AG10803 (cell line): ENCODE measurements around the gene MBNL1.

Experiments used
- DNase-seq: peaks from one replicate; pipeline ENCODE4 v3.0.0; 2010; ENCODE audit warnings: low read depth
- H3K4me3 ChIP-seq: 2 replicates; pipeline ENCODE4 v1.5.1; 2011; ENCODE audit warnings: mild to moderate bottlenecking, low read length, control low read depth
- CTCF ChIP-seq: conservative IDR thresholded peaks from 2 replicates; pipeline ENCODE4 v1.5.1; 2011; ENCODE audit warnings: mild to moderate bottlenecking, low read length, control low read depth, inconsistent platforms

Gene MBNL1

GRCh38 chr3:152241142-152242017 is 27.3 kb upstream of the MBNL1 start:
- TF ChIP-seq CTCF: no peak
- H3K4me3 ChIP-seq: no peak overlapping the region
- no peak for DNase-seq

GRCh38 chr3:152243301-152243711 is 25.4 kb upstream of the MBNL1 start:
- H3K4me3 ChIP-seq: no peak overlapping the region
- no peak for DNase-seq
- no peak for TF ChIP-seq CTCF

GRCh38 chr3:152243721-152244516 is 24.8 kb upstream of the MBNL1 start:
- no peak overlapping the region for H3K4me3 ChIP-seq
- TF ChIP-seq CTCF: no peak
- no peak for DNase-seq

GRCh38 chr3:152244517-152244888 is 24.2 kb upstream of the MBNL1 start:
- no peak for TF ChIP-seq CTCF
- no peak for DNase-seq
- H3K4me3 ChIP-seq: no peak overlapping the region

- H3K4me3 ChIP-seq: no peak overlapping the region
- TF ChIP-seq CTCF: no peak
- DNase-seq: no peak
These were observed 23.1 kb upstream of the MBNL1 start for GRCh38 chr3:152245498-152246170.

- no peak for DNase-seq
- H3K4me3 ChIP-seq: no peak overlapping the region
- TF ChIP-seq CTCF: no peak
These were observed 16.8 kb upstream of the MBNL1 start for GRCh38 chr3:152251916-152252315.
